GM15510 (cell line): ENCODE results near the gene GALNT18.

Source experiments
- POLR2A ChIP-seq: IDR thresholded peaks from 3 replicates; pipeline ENCODE4 v1.6.1; 2011; ENCODE audit warnings: borderline replicate concordance; ENCODE audit not compliant: insufficient read length; ENCODE audit errors: extremely low read depth

Gene GALNT18

DNA sequence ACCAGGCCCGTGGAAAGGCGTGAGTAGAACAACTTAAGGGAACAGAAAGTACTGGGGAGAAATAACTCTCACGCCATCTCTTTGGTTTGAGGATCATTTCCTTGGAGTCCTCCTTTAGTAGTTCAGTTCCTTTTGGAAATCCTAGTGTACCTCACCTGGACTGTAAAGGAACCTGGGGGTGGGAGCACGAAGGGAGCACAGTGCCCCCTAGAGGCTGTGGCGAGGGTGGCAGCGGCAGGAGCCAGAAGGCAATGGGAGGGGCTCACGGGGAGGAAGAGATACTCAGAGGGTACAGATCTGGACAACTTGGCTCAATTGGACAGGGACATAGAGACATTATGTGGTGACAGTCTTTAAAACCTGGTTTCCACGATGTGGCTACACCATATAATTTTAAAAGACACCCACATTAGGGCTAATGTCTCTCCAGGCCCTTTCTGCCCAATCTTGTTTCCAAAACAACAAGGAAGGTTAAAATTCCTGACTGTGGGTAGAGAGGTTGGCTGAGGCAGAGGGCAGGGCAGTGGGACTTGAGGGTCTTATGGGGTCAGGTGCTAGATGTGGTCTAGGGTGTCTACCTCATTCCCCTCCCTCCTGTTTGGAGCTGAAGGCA, 355.7 kb downstream of the GALNT18 start:
- no peak for TF ChIP-seq POLR2A

DNA sequence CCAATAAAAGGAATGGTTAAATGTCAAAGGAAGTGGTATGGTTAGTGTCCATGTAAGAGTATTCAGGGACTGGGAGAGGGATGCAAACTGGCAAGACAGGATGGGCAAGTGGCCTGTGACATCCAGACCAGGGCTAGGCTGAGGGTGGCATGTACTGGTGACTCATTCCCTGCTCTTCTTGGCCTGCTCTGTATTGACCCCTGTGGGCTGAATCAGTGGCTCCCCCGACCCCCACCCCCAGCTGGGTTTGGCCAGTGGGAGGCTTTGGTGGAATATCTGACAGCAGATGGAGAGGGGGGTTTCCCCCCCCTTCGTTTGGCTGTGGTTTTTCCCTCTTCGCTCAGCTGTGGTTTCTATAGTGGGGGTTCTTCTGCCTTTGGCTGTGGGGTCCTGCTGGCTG, 356.5 kb downstream of the GALNT18 start:
- TF ChIP-seq POLR2A: no peak

DNA sequence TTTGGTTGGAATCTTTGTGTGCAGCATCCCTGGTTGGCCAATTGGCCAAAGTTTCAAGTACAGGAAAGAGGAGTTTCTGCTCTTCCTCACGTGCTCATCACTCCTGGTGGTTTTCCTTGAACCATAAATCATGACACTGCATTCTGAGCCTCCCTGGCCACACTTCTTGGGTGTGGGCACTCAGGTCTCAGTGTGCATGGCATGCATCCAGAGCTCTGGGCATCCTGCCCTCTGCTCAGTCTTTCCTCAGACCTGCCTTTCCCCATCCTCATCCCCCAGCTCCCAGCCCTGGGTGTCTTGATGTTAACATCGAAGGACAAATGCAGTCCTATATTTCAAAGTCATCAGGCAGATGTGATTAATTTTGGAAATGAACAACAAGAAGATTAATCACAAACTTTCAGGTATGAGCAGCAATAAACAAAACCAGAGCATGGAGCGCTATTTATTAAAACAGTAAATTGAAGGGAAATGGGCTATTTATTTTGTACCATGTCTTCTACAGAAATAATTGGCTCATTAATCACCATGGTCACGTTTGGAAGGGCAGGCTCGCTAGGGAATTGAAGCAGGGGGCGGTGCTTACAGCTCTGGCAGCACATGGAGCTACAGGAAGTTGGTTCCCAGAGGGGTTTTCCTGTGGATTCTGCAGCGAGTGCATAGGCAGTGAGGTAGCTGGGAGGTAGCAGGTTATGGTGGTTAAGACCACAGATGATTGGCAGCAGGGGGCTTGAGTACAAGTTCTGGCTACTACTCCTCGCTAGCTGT, 358.4 kb downstream of the GALNT18 start:
- TF ChIP-seq POLR2A: no peak

GRCh38 chr11:11262171-11262920, 359.5 kb downstream of the GALNT18 start:
- no peak for TF ChIP-seq POLR2A

DNA sequence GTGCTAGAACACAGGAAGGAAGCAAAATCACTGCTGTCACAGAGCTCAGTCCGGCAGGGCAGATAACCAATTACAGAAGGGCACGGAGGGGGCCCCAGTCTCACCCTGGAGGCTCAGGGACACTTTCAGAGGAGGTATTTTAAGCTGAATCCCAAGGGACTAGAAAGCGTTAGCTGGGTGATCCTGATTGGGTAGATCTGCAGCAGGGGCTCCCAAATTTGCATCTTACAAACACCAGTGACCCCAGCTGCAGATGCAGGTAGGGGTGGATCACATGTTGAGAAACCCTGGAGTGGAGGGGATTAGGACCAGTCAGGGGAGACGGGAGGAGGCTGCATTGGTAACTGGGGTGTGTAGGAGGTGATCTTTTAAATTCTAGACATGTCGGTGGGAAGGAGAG, 360.2 kb downstream of the GALNT18 start:
- no peak for TF ChIP-seq POLR2A

DNA sequence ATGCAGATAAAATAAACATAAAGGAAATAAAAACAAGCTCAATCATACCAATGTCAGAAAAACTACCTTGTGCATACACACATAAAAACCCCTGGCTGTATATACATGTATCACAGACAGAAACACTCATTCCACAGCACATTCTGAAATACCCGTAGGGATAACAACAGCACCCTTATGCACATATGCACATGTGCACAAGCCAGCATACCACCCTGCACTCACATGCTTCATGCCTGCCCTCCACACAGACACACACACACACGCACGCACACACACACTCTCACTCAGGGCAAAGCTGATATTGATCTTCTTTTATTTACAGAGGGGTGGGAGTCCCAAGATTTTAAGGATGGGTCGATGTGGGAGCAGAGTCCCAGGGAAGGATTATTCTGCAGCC, 360.9 kb downstream of the GALNT18 start:
- no peak for TF ChIP-seq POLR2A

DNA sequence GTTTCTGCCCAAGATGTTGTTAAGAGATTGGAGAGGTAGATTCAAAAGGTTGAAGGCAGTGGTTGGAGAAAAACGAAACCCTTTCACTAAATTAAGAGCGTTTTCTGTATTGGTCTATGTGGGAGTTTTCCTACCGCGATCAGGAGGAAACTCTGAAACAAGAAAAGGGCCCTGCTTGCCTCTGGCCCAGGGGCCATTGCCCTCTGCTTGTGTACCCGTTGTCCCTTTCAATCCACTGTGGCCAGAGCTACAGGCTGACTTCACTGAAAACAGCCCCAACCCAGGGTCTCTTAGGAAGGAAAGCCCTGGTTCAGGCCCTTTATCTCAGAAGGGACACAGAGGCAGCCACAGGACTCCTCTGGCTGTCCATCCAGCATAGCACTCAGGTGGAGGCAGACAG, 367.8 kb downstream of the GALNT18 start:
- TF ChIP-seq POLR2A: no peak

GRCh38 chr11:11253497-11253896, 368.3 kb downstream of the GALNT18 start:
- TF ChIP-seq POLR2A: no peak

DNA sequence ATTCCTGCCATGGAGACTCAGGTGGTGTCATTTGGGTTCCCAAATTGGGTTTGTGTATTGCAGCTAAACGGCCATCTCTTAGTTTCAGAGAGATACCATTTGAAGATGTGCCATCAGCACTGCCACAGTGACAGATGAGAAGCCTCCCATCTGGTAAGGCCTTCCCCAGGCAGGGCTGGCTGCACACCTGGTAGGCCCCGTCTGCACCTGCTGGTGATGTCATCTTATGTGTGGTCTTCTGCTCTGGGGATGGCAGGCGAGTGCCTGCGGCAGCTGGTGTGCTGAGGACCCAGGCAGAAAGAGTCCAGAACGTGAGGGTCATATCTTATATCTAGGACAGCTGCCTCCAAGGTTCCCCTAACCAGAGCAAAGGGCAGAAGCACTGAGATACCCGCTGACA, 369.4 kb downstream of the GALNT18 start:
- no peak for TF ChIP-seq POLR2A

DNA sequence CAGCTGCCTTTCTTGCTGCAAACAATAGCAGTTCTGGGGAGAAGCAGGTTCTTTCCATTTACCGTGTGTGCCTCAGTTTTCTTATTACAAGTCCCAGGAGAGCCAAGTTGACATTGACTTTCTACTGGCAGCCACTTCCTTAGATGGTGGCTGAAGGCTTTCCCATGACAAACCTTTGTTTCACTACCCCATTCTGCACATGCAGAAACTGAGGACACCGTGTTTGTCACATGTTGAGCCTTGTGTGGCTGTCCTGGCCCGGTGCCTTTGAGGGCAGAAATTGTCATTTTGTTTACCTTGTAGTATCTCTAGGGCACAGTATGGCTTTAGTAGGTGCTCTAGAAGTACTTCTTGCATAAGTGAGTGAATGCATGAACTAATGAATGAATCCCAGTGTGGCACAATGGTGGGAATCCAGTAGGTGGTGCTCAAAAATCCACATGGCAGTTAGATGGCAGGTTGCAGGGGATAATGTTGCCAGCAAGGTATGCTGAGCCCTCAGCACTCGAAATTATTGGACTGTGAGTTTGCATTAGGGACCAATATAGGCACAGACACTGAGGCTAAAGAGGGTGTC, 370.3 kb downstream of the GALNT18 start:
- no peak for TF ChIP-seq POLR2A

DNA sequence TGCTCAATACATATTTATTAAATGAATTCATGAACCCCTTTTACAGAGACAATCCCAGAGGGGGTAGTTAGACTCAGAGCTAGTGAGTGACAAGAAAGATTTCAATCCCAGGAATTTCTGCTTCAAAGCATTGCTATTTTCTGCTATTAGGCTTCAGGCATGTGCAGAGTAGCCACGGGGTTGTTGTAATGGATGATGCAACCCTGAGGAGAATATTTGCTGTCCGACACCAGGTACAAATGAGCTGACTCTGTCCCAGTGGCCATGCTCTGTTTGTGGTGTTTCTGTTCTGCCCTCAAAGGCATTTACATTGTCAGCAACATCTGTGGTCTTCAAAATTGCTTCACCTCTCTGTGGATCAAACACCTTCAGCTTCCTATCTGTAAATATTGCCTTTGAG, 371.3 kb downstream of the GALNT18 start:
- TF ChIP-seq POLR2A: no peak

GRCh38 chr11:11247576-11247975, 374.2 kb downstream of the GALNT18 start:
- no peak for TF ChIP-seq POLR2A

DNA sequence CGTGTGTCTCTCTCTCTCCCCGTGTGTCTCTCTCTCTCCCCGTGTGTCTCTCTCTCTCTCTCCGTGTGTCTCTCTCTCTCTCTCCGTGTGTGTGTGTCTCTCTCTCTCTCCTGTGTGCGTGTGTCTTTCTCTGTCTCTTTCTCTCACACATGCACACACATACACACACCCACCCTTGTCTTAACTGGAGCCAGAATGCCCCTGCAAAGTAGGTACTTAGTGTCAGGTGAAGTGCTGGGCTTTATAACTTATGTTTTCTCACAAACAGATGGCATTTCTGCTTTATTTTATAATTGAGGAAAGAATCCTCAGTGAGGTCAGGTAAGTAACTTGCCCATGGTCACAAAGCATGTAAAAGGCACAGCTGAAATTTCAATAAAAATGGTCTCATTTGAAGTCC, 374.7 kb downstream of the GALNT18 start:
- TF ChIP-seq POLR2A: no peak

DNA sequence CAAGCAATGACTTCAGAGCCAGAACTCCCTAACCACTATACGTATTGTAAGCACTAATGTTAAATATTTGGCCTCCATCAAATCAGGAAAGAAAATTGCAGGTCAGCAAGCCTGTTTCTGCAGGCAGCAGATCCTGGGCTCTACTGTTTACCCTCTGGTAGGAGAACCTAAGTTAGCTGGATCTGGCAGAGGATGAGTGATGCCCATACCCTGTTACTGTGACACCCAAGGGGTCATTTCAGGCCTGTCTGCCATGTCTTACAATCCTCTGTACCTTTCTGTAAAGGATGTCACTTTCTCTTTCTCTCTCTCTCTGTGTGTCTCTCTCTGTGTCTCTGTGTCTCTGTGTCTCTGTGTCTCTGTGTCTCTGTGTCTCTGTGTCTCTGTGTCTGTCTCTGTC, 375.6 kb downstream of the GALNT18 start:
- TF ChIP-seq POLR2A: no peak

- TF ChIP-seq POLR2A: no peak
Measured at GRCh38 chr11:11245453-11245852, 376.4 kb downstream of the GALNT18 start.
